Calu3 (cell line): ENCODE data around the gene PPT2. TPM values are rescaled to one million over a fixed set of nuclear protein-coding genes. Genes with fewer than 3 reads are reported as not detected.

Source experiments
- BruUV-seq: library from RNA; stranded (reverse); fragments of 400-500 nt; replicated peaks from 2 replicates; lab custom pipeline; 2021; lab: Mats Ljungman, UMichigan
- CTCF ChIA-PET: fragments of 300-600 bp; sonication (Branson Sonifier 250); formaldehyde crosslinking; loops from one replicate; lab custom pipeline; 2022; ENCODE audit warnings: antibody characterized with exemption; lab: Charles Lee
- DNase-seq: peaks from one replicate; pipeline ENCODE4 v3.0.0; 2022
- H3K27ac Mint-ChIP-seq: one replicate; pipeline ENCODE4 v1.8.0; 2022; ENCODE audit warnings: mixed read lengths; ENCODE audit not compliant: unreplicated experiment
- H3K27me3 Mint-ChIP-seq: one replicate; pipeline ENCODE4 v1.8.0; 2022; ENCODE audit warnings: mixed read lengths; ENCODE audit not compliant: unreplicated experiment
- H3K36me3 Mint-ChIP-seq: one replicate; pipeline ENCODE4 v1.8.0; 2022; ENCODE audit warnings: mild to moderate bottlenecking, moderate library complexity, mixed read lengths; ENCODE audit not compliant: insufficient read depth, unreplicated experiment
- H3K4me1 Mint-ChIP-seq: one replicate; pipeline ENCODE4 v1.8.0; 2022; ENCODE audit warnings: mild to moderate bottlenecking, low read depth, mixed read lengths; ENCODE audit not compliant: unreplicated experiment
- H3K4me3 Mint-ChIP-seq: one replicate; pipeline ENCODE4 v1.8.0; 2022; ENCODE audit warnings: mild to moderate bottlenecking, low read depth, moderate library complexity, mixed read lengths; ENCODE audit not compliant: unreplicated experiment
- H3K9me3 Mint-ChIP-seq: one replicate; pipeline ENCODE4 v1.8.0; 2022; ENCODE audit warnings: low read depth, mixed read lengths; ENCODE audit not compliant: unreplicated experiment
- CTCF ChIP-seq: fragments of 200-600 bp; IDR thresholded peaks from one replicate; pipeline ENCODE4 v1.8.0; 2022; ENCODE audit warnings: antibody characterized with exemption; ENCODE audit not compliant: unreplicated experiment
- intact Hi-C: fragments of 100-400 bp; cut with micrococcal nuclease; formaldehyde crosslinking; loops from one replicate; pipeline ENCODE4 v1.10.0; 2022; ENCODE audit not compliant: unreplicated experiment
- total RNA-seq: library from RNA; stranded (reverse); gene quantifications from 2 replicates; pipeline ENCODE4 v1.2.3, GENCODE V29; 2022

PPT2 gene
- total RNA-seq, 1 experiment from 2014 or later: 31.0 TPM

GRCh38 chr6:32164295-32164694 lies 10.4 kb downstream of the PPT2 start, which contains the start of gene EGFL8:
Gene EGFL8, plus strand, starts transcription at chr6:32164595. Its CDS starts 1,571 bp downstream, at chr6:32166166.
- H3K36me3 Mint-ChIP-seq: peaks cover 31% of the 10 kb centered on the region
- H3K4me3 Mint-ChIP-seq: no peak within 1 kb of the TSS
- CTCF ChIA-PET: interaction anchor here (0.5 kb wide), 1 partner anchor 63 kb away, joined by 6 read pairs; no protein-coding TSS in a partner anchor
- no peaks in the 10 kb centered on the region for H3K4me1 Mint-ChIP-seq
- no peak for DNase-seq
- H3K9me3 Mint-ChIP-seq: no peaks in the 10 kb centered on the region
- no peaks in the 10 kb centered on the region for H3K27me3 Mint-ChIP-seq
- no TSS peak for BruUV-seq
- intact Hi-C loops: no loop called here
- H3K27ac Mint-ChIP-seq: no peak within 1 kb of the TSS
- TF ChIP-seq CTCF: no peak

GRCh38 chr6:32166411-32167061 lies 12.6 kb downstream of the PPT2 start:
- Mint-ChIP-seq H3K4me3 (no peak overlapping the region), H3K36me3 (peaks cover 44% of the 10 kb centered on the region), H3K4me1 (no peaks in the 10 kb centered on the region), H3K27me3 (no peaks in the 10 kb centered on the region), H3K27ac (no peak overlapping the region), H3K9me3 (no peaks in the 10 kb centered on the region)
- BruUV-seq: no TSS peak
- intact Hi-C loops: no loop called here
- CTCF ChIA-PET: no interaction called here
- DNase-seq: no peak
- TF ChIP-seq CTCF: peak; percentile 18

- H3K27me3 Mint-ChIP-seq: no peaks in the 10 kb centered on the region
- no peaks in the 10 kb centered on the region for H3K9me3 Mint-ChIP-seq
- no peak overlapping the region for H3K27ac Mint-ChIP-seq
- TF ChIP-seq CTCF: peak; percentile 5
- no peak overlapping the region for H3K4me3 Mint-ChIP-seq
- peaks cover 44% of the 10 kb centered on the region for H3K36me3 Mint-ChIP-seq
- intact Hi-C loops: no loop called here
- CTCF ChIA-PET: interaction anchor here (0.7 kb wide), 1 partner anchor 337 kb away, joined by 3 read pairs; no protein-coding TSS in a partner anchor
- DNase-seq: no peak
- H3K4me1 Mint-ChIP-seq: no peaks in the 10 kb centered on the region
- no TSS peak for BruUV-seq
Observed at GRCh38 chr6:32167154-32167760, 13.3 kb downstream of the PPT2 start.

GRCh38 chr6:32167761-32168262 lies 13.9 kb downstream of the PPT2 start:
- intact Hi-C loops: no loop called here
- no TSS peak for BruUV-seq
- H3K4me3 Mint-ChIP-seq: no peak overlapping the region
- H3K9me3 Mint-ChIP-seq: no peaks in the 10 kb centered on the region
- H3K36me3 Mint-ChIP-seq: peaks cover 44% of the 10 kb centered on the region
- peaks cover 4% of the 10 kb centered on the region for H3K4me1 Mint-ChIP-seq
- CTCF ChIA-PET: interaction anchor here (0.7 kb wide), 1 partner anchor 337 kb away, joined by 3 read pairs; no protein-coding TSS in a partner anchor
- no peaks in the 10 kb centered on the region for H3K27me3 Mint-ChIP-seq
- H3K27ac Mint-ChIP-seq: no peak overlapping the region
- no peak for DNase-seq
- no peak for TF ChIP-seq CTCF
